AG09309 (cell line): ENCODE results near the gene POLD1.

ENCODE experiments used
- DNase-seq: peaks from one replicate; pipeline ENCODE4 v3.0.0-alpha.2; 2010; ENCODE audit warnings: low read depth
- H3K4me3 ChIP-seq: 2 replicates; pipeline ENCODE4 v1.5.1; 2011; ENCODE audit warnings: mild to moderate bottlenecking, low read depth, low read length, moderate library complexity; ENCODE audit not compliant: control insufficient read depth
- TF ChIP-seq, protein P1 (sequence below): IDR thresholded peaks from 2 replicates; pipeline ENCODE4 v1.5.1; 2011; ENCODE audit warnings: mild to moderate bottlenecking, low read depth, low read length, inconsistent platforms; ENCODE audit not compliant: insufficient read depth, control insufficient read depth; ENCODE audit errors: missing control alignments

POLD1 gene

DNA sequence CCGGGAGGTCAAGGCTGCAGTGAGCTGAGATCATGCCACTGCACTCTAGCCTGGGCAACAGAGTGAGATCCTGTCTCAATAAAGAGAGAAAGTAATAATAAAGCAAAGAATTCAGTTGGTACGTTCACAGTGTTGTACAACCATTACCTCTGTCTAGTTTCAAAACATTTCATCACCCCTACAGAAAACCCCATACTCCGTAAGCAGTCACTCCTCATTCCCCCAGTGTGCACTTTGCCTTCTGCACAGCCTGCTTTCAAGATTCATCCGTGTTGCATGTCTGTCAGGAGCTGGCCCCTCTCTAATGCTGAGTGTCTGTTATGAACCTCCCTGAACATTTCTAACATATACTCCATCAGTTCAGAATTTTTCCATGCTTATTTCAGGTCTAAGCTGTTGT lies 9.4 kb downstream of the POLD1 start:
- TF ChIP-seq, protein P1, sequence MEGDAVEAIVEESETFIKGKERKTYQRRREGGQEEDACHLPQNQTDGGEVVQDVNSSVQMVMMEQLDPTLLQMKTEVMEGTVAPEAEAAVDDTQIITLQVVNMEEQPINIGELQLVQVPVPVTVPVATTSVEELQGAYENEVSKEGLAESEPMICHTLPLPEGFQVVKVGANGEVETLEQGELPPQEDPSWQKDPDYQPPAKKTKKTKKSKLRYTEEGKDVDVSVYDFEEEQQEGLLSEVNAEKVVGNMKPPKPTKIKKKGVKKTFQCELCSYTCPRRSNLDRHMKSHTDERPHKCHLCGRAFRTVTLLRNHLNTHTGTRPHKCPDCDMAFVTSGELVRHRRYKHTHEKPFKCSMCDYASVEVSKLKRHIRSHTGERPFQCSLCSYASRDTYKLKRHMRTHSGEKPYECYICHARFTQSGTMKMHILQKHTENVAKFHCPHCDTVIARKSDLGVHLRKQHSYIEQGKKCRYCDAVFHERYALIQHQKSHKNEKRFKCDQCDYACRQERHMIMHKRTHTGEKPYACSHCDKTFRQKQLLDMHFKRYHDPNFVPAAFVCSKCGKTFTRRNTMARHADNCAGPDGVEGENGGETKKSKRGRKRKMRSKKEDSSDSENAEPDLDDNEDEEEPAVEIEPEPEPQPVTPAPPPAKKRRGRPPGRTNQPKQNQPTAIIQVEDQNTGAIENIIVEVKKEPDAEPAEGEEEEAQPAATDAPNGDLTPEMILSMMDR, result no peak
- no peak overlapping the region for H3K4me3 ChIP-seq

DNA sequence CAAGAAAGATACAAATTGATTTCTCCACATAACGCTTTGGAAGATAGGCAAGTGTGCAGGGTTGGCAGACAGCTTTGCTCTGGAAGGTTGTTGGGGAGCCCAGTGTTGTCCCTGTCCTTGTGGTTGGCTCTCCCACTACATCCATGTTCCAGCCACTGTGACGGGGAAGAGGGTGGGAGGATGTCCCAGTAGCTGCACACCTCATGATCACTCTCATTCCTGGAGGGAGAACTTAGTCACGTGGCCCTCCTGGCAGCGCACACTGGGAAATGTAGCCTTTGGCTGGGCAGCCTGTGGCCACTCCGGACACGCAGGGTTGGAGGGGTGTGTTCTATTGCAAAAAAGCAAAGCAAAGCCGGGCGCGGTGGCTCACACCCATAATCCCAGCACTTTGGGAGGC lies 9.9 kb downstream of the POLD1 start:
- TF ChIP-seq, protein P1, result no peak
- no peak for DNase-seq
- H3K4me3 ChIP-seq, result no peak overlapping the region

More for the DNA sequence above, 9.4 kb downstream of the POLD1 start:
- no peak for DNase-seq

DNA sequence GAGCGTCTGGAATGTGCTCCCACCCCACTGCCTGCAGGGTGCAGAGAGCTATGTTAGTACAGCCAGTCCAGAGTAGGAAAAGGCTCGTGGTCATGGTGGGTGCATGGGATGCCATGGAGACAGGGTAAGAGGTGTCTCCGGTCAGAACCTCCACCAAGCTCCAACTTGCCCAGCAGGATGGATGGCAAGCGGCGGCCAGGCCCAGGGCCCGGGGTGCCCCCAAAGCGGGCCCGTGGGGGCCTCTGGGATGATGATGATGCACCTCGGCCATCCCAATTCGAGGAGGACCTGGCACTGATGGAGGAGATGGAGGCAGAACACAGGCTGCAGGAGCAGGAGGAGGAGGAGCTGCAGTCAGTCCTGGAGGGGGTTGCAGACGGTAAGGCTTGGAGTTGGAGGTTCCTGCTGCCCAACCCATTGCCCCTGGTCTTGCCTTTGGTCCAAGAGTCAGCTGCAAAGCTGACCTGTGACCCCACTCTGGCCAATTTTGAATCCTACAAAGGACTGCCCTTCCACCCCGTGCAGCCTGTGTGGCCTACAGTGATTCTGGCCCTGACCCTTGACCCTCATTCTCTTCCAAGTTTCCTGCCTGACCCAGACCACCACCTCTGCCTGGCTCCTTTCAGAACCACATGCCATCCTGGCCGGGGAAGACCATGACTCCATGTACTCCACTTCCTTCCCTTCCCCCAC lies 14.7 kb downstream of the POLD1 start:
- no peak overlapping the region for H3K4me3 ChIP-seq
- DNase-seq, result no peak
- TF ChIP-seq, protein P1, result no peak

DNA sequence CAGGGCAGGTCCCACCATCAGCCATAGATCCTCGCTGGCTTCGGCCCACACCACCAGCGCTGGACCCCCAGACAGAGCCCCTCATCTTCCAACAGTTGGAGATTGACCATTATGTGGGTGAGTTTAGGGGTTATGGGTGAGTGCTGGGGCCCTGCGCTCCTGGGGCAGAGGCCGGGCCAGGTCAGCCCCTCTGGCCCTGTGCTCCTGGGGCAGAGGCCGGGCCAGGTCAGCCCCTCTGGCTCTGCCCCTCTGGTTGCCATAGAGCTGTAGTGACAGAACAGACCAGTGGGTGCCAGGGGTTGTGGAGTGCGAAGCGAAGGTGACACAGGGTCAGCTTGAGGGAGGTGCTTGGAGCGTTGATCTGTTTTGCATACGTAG lies 15.2 kb downstream of the POLD1 start:
- TF ChIP-seq, protein P1, result no peak
- no peak overlapping the region for H3K4me3 ChIP-seq
- DNase-seq, result no peak

DNA sequence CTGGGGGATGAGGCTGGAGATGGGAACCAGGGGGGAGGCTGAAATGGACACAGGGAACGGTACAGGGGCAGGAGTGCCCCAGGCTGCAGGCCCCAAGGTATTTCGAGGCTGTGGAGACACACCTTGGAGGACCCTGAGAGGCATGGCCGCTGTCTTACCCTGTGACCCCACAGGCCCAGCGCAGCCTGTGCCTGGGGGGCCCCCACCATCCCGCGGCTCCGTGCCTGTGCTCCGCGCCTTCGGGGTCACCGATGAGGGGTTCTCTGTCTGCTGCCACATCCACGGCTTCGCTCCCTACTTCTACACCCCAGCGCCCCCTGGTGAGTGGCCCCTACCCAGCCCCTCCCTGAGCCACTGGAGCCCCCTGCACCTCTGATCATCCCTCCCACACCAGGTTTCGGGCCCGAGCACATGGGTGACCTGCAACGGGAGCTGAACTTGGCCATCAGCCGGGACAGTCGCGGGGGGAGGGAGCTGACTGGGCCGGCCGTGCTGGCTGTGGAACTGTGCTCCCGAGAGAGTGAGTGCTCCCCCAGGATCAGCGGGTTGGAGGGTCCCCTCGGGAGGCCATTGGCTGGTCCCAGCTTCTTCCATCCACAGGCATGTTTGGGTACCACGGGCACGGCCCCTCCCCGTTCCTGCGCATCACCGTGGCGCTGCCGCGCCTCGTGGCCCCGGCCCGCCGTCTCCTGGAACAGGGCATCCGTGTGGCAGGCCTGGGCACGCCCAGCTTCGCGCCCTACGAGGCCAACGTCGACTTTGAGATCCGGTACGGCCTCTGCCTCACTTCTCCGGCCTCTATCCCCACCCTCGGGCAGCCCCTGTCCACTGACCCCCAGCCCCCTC lies 17.7 kb downstream of the POLD1 start:
- no peak overlapping the region for H3K4me3 ChIP-seq
- DNase-seq, result no peak
- TF ChIP-seq, protein P1, result no peak

DNA sequence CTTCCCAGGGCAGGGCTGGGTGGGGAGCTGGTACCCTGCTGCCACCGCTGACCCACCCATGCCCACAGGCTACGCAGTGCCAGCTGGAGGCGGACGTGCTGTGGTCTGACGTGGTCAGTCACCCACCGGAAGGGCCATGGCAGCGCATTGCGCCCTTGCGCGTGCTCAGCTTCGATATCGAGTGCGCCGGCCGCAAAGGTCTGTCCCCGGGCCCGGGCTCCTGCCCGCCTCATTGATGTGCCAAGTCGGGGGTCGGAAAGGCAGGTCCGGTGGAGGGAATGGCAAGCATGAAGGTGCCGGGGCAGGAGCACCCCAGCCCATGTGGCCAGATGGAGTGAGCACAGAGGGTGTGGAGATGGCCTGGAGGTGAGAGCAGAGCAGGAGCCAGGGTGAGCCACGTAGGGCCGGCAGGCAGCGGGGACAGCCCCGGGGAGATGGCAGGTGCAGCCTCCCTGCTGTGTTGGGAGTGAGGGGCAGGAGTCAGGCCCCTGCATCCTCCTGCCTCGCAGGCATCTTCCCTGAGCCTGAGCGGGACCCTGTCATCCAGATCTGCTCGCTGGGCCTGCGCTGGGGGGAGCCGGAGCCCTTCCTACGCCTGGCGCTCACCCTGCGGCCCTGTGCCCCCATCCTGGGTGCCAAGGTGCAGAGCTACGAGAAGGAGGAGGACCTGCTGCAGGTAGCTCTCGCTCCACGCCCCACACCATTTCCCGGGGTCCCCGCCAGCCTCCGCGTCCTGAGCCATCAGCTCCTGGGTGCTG lies 18.6 kb downstream of the POLD1 start:
- no peak overlapping the region for H3K4me3 ChIP-seq
- TF ChIP-seq, protein P1, result no peak
- no peak for DNase-seq
